Breast epithelium (tissue), 4 donors: ENCODE results near the gene FXYD7. TPM values are rescaled to one million over a fixed set of nuclear protein-coding genes. Genes with fewer than 3 reads are reported as not detected.

ENCODE experiments used
- DNase-seq, 2 donors: peaks; one replicate each; pipeline ENCODE4 v3.0.0-alpha.2; 2019; ENCODE audit warnings: low spot score in 2 of 2
- H3K27ac ChIP-seq, 2 donors: fragments of 200-600 bp; sonication (generic) in 1 of 2; one replicate each; pipeline ENCODE4 v1.5.1; 2016 to 2019; ENCODE audit warnings: mild to moderate bottlenecking in 1 of 2
- H3K27me3 ChIP-seq, 2 donors: fragments of 200-600 bp; sonication (generic) in 1 of 2; one replicate each; pipeline versions ENCODE4 v1.5.1 to v1.6.0; 2017 to 2019; ENCODE audit warnings: control low read depth in 1 of 2, mild to moderate bottlenecking in 1 of 2
- H3K36me3 ChIP-seq: fragments of 200-600 bp; one replicate; pipeline ENCODE4 v1.5.1; 2019
- H3K4me1 ChIP-seq, 2 donors: fragments of 200-600 bp; sonication (generic); one replicate each; pipeline ENCODE4 v1.5.1; 2016 to 2019; ENCODE audit warnings: control low read depth in 1 of 2
- H3K4me3 ChIP-seq, 3 donors: fragments of 200-600 bp; sonication (generic); 1 replicate in 2 of 3; 2 replicates in 1 of 3; pipeline ENCODE4 v1.5.1; 2016 to 2019; ENCODE audit warnings: mild to moderate bottlenecking in 3 of 3, moderate library complexity in 2 of 3
- H3K9me3 ChIP-seq, 2 donors: fragments of 200-600 bp; sonication (generic) in 1 of 2; one replicate each; pipeline ENCODE4 v1.5.1; 2016 to 2019; ENCODE audit warnings: control low read depth in 1 of 2
- CTCF ChIP-seq, 3 donors: fragments of 450-650 bp; IDR thresholded peaks; one replicate each; pipeline ENCODE4 v1.5.1; 2016 to 2017; ENCODE audit warnings: antibody characterized with exemption in 3 of 3, mild to moderate bottlenecking in 3 of 3, moderate library complexity in 3 of 3
- POLR2A ChIP-seq: fragments of 450-650 bp; IDR thresholded peaks from one replicate; pipeline ENCODE4 v1.6.1; 2016; ENCODE audit warnings: antibody characterized with exemption, mild to moderate bottlenecking, moderate library complexity
- POLR2AphosphoS5 ChIP-seq, 3 donors: sonication (generic); formaldehyde crosslinking; IDR thresholded peaks; one replicate each; pipeline ENCODE4 v1.6.1; 2017; ENCODE audit warnings: antibody characterized with exemption in 3 of 3
- intact Hi-C: fragments of 100-400 bp; cut with DNase I; formaldehyde crosslinking; loops from one replicate; pipeline ENCODE4 v1.15.1; 2023; ENCODE audit warnings: low total_unique reads
- total RNA-seq, 3 donors: library from RNA; depleted of rRNA; stranded (reverse); fragments of >200 nt; gene quantifications; one replicate each; pipeline ENCODE4 v1.1.0, GENCODE V29; 2016

The FXYD7 gene
- total RNA-seq, 3 donors from 2014 or later: not detected

GRCh38 chr19:35161434-35161743, 18.3 kb downstream of the FXYD7 start:
- TF ChIP-seq CTCF (IDR thresholded peaks at IDR 0.05): no peak
- Histone ChIP-seq H3K27me3 (no peaks in the 10 kb centered on the region), H3K36me3 (no peaks in the 10 kb centered on the region), H3K4me1 (no peaks in the 10 kb centered on the region), H3K9me3 (peaks cover 18 to 19% of the 10 kb centered on the region in 2 donors), H3K27ac (no peak overlapping the region), H3K4me3 (no peak overlapping the region)
- intact Hi-C loops: no loop called here
- DNase-seq: no peak

GRCh38 chr19:35162471-35163326, 19.6 kb downstream of the FXYD7 start:
- no peaks in the 10 kb centered on the region for H3K4me1 ChIP-seq
- DNase-seq: peak in 1 of 2 donors; percentile 75
- intact Hi-C loops: no loop called here
- peak overlapping the region; percentile 12 to 18 for H3K27ac ChIP-seq
- no peaks in the 10 kb centered on the region for H3K27me3 ChIP-seq
- TF ChIP-seq POLR2AphosphoS5 (IDR thresholded peaks at IDR 0.05) (peak in 2 of 3 donors; percentile 12 to 65), CTCF (IDR thresholded peaks at IDR 0.05) (no peak), POLR2A (no peak)
- no peaks in the 10 kb centered on the region for H3K36me3 ChIP-seq
- H3K9me3 ChIP-seq: peaks cover 20 to 24% of the 10 kb centered on the region in 2 donors
- no peak overlapping the region for H3K4me3 ChIP-seq

- DNase-seq: no peak
- H3K27me3 ChIP-seq: no peaks in the 10 kb centered on the region
- no peaks in the 10 kb centered on the region for H3K4me1 ChIP-seq
- no peak overlapping the region for H3K4me3 ChIP-seq
- H3K9me3 ChIP-seq: peaks cover 20 to 24% of the 10 kb centered on the region in 2 donors
- no peak overlapping the region for H3K27ac ChIP-seq
- TF ChIP-seq POLR2AphosphoS5 (IDR thresholded peaks at IDR 0.05): no peak
- TF ChIP-seq POLR2A: no peak
- TF ChIP-seq CTCF (IDR thresholded peaks at IDR 0.05): no peak
- intact Hi-C loops: no loop called here
- H3K36me3 ChIP-seq: no peaks in the 10 kb centered on the region
Measured at GRCh38 chr19:35164418-35164817, 21.4 kb downstream of the FXYD7 start.

- Histone ChIP-seq H3K27ac (no peak overlapping the region), H3K36me3 (no peaks in the 10 kb centered on the region), H3K9me3 (peaks cover 20 to 24% of the 10 kb centered on the region in 2 donors), H3K27me3 (no peaks in the 10 kb centered on the region), H3K4me1 (no peaks in the 10 kb centered on the region), H3K4me3 (no peak overlapping the region)
- intact Hi-C loops: no loop called here
- no peak for DNase-seq
- TF ChIP-seq POLR2A: no peak
- no peak for TF ChIP-seq CTCF (IDR thresholded peaks at IDR 0.05)
- no peak for TF ChIP-seq POLR2AphosphoS5 (IDR thresholded peaks at IDR 0.05)
Measured at GRCh38 chr19:35165200-35166058, 22.4 kb downstream of the FXYD7 start.
